HEK293 (cell line): ENCODE measurements around the gene CCDC187.

Source experiments
- CTCF ChIA-PET: fragments of 350-600 bp; formaldehyde crosslinking; extraction: SDS; loops from one replicate; lab custom pipeline; 2021; ENCODE audit warnings: antibody characterized with exemption; lab: Yijun Ruan, JAX
- POLR2A ChIA-PET: fragments of 300-600 bp; formaldehyde crosslinking; extraction: SDS; loops from one replicate; lab custom pipeline; 2020; ENCODE audit warnings: antibody characterized with exemption, inconsistent platforms; lab: Yijun Ruan, JAX
- H3K27ac ChIP-seq: fragments of 200-500 bp; sonication (Bioruptor generic); 2 replicates; pipeline ENCODE4 v1.5.1; 2014; ENCODE audit warnings: low read depth, low read length, control low read depth, inconsistent platforms; ENCODE audit errors: extremely low read depth
- H3K36me3 ChIP-seq, 2 experiments: fragments of 200-500 bp in 1 of 2; sonication (Bioruptor generic) in 1 of 2; 1 replicate in 1 of 2; 2 replicates in 1 of 2; pipeline ENCODE4 v1.5.1; 2014 to 2017; ENCODE audit warnings: inconsistent platforms in 2 of 2, low read length in 2 of 2; ENCODE audit not compliant: control insufficient read depth in 2 of 2, insufficient read depth in 1 of 2
- H3K4me1 ChIP-seq: fragments of 200-500 bp; sonication (Bioruptor generic); 2 replicates; pipeline ENCODE4 v1.5.1; 2014; ENCODE audit warnings: mild to moderate bottlenecking, low read length, inconsistent platforms; ENCODE audit not compliant: control insufficient read depth, insufficient read depth
- H3K4me3 ChIP-seq: 2 replicates; pipeline ENCODE4 v1.5.1; 2011; ENCODE audit warnings: low read depth, mild to moderate bottlenecking, control low read depth, low read length, moderate library complexity
- H3K9me3 ChIP-seq: fragments of 200-500 bp; sonication (Bioruptor generic); 2 replicates; pipeline ENCODE4 v1.5.1; 2014; ENCODE audit warnings: low read depth, low read length, inconsistent platforms; ENCODE audit not compliant: control insufficient read depth, insufficient read depth
- KLF1 ChIP-seq: fragments of 450-650 bp; formaldehyde crosslinking; IDR thresholded peaks from 2 replicates; pipeline ENCODE4 v1.5.1; 2016; ENCODE audit warnings: missing biosample characterization, missing genetic modification characterization
- KLF10 ChIP-seq: fragments of 450-650 bp; IDR thresholded peaks from 2 replicates; pipeline ENCODE4 v1.5.1; 2018; ENCODE audit warnings: missing biosample characterization, mild to moderate bottlenecking, missing genetic modification characterization
- MZF1 ChIP-seq: fragments of 450-650 bp; formaldehyde crosslinking; IDR thresholded peaks from 2 replicates; pipeline ENCODE4 v1.5.1; 2017; ENCODE audit warnings: missing biosample characterization, missing genetic modification characterization, borderline replicate concordance
- SP2 ChIP-seq: fragments of 450-650 bp; formaldehyde crosslinking; IDR thresholded peaks from 2 replicates; pipeline ENCODE4 v1.5.1; 2016; ENCODE audit warnings: missing biosample characterization, missing genetic modification characterization
- ZBTB26 ChIP-seq: fragments of 450-650 bp; formaldehyde crosslinking; optimal IDR thresholded peaks from 2 replicates; pipeline ENCODE3; 2016; ENCODE audit warnings: missing biosample characterization, mild to moderate bottlenecking, missing genetic modification characterization
- ZBTB48 ChIP-seq: fragments of 450-650 bp; formaldehyde crosslinking; IDR thresholded peaks from 2 replicates; pipeline ENCODE4 v1.5.1; 2016; ENCODE audit warnings: missing biosample characterization, missing genetic modification characterization
- ZEB2 ChIP-seq: fragments of 450-650 bp; formaldehyde crosslinking; IDR thresholded peaks from 2 replicates; pipeline ENCODE4 v1.5.1; 2016; ENCODE audit warnings: missing biosample characterization, missing genetic modification characterization
- ZNF121 ChIP-seq: fragments of 450-650 bp; formaldehyde crosslinking; IDR thresholded peaks from 2 replicates; pipeline ENCODE4 v1.5.1; 2016; ENCODE audit warnings: missing biosample characterization, missing genetic modification characterization
- ZNF132 ChIP-seq: fragments of 450-650 bp; formaldehyde crosslinking; IDR thresholded peaks from 2 replicates; pipeline ENCODE4 v1.5.1; 2017; ENCODE audit warnings: missing biosample characterization, missing genetic modification characterization, borderline replicate concordance
- ZNF140 ChIP-seq: fragments of 450-650 bp; formaldehyde crosslinking; IDR thresholded peaks from 2 replicates; pipeline ENCODE4 v1.5.1; 2016; ENCODE audit warnings: missing biosample characterization, missing genetic modification characterization
- ZNF169 ChIP-seq: fragments of 450-650 bp; formaldehyde crosslinking; IDR thresholded peaks from 2 replicates; pipeline ENCODE4 v1.5.1; 2016; ENCODE audit warnings: missing biosample characterization, missing genetic modification characterization
- ZNF341 ChIP-seq: fragments of 450-650 bp; formaldehyde crosslinking; IDR thresholded peaks from 2 replicates; pipeline ENCODE4; 2016; ENCODE audit warnings: low read depth, missing biosample characterization, missing genetic modification characterization
- ZNF501 ChIP-seq: fragments of 450-650 bp; formaldehyde crosslinking; IDR thresholded peaks from 2 replicates; pipeline ENCODE4 v1.5.1; 2016; ENCODE audit warnings: missing biosample characterization, missing genetic modification characterization
- ZNF510 ChIP-seq: fragments of 450-650 bp; formaldehyde crosslinking; IDR thresholded peaks from 2 replicates; pipeline ENCODE4 v1.5.1; 2018; ENCODE audit warnings: mild to moderate bottlenecking, missing genetic modification characterization, missing biosample characterization; ENCODE audit not compliant: insufficient replicate concordance
- ZNF549 ChIP-seq: fragments of 450-650 bp; IDR thresholded peaks from 2 replicates; pipeline ENCODE4 v1.5.1; 2018; ENCODE audit warnings: missing biosample characterization, missing genetic modification characterization, mild to moderate bottlenecking, inconsistent platforms, moderate library complexity
- ZNF621 ChIP-seq: fragments of 450-650 bp; formaldehyde crosslinking; IDR thresholded peaks from 2 replicates; pipeline ENCODE4 v1.5.1; 2017; ENCODE audit warnings: missing biosample characterization, missing genetic modification characterization
- ZNF623 ChIP-seq: fragments of 450-650 bp; formaldehyde crosslinking; IDR thresholded peaks from 2 replicates; pipeline ENCODE4 v1.5.1; 2016; ENCODE audit warnings: missing biosample characterization, missing genetic modification characterization
- ZNF658 ChIP-seq: fragments of 450-650 bp; formaldehyde crosslinking; IDR thresholded peaks from 2 replicates; pipeline ENCODE4; 2016; ENCODE audit warnings: missing biosample characterization, missing genetic modification characterization
- ZNF692 ChIP-seq: fragments of 450-650 bp; formaldehyde crosslinking; IDR thresholded peaks from 2 replicates; pipeline ENCODE4 v1.5.1; 2016; ENCODE audit warnings: missing biosample characterization, missing genetic modification characterization
- ZNF791 ChIP-seq: fragments of 450-650 bp; formaldehyde crosslinking; IDR thresholded peaks from 2 replicates; pipeline ENCODE4 v1.5.1; 2016; ENCODE audit warnings: missing biosample characterization, missing genetic modification characterization
- ZSCAN4 ChIP-seq: fragments of 450-650 bp; formaldehyde crosslinking; IDR thresholded peaks from 2 replicates; pipeline ENCODE4 v1.5.1; 2017; ENCODE audit warnings: missing biosample characterization, missing genetic modification characterization

Gene CCDC187

GRCh38 chr9:136239983-136240330, 63.9 kb downstream of the CCDC187 start:
- TF ChIP-seq ZNF510 (no peak), KLF1 (tag by site-specific recombination) (peak; percentile 99), KLF10 (tag by site-specific recombination) (0 out of 2 replicates have a peak, but pooled peaks have one; percentile 20), ZNF341 (tag by site-specific recombination) (peak; percentile 26; the same call in 1 of the 2 replicates)
- TF ChIP-seq, all 188 proteins: peak for 3
- no peak overlapping the region for H3K4me3 ChIP-seq
- no peak overlapping the region for H3K27ac ChIP-seq
- POLR2A ChIA-PET: interaction anchor here (1.0 kb wide), 1 partner anchor 27 kb away, joined by 3 read pairs; no protein-coding TSS in a partner anchor
- peaks cover 0 to 36% of the 10 kb centered on the region in 2 experiments; a peak in 1 of 3 replicates for H3K36me3 ChIP-seq
- no peaks in the 10 kb centered on the region for H3K4me1 ChIP-seq
- CTCF ChIA-PET: interaction anchor here (0.7 to 1.3 kb wide), 4 partner anchors 12 to 43 kb away, joined by 3 to 5 read pairs (median 4); no protein-coding TSS in a partner anchor
- no peaks in the 10 kb centered on the region for H3K9me3 ChIP-seq

DNA sequence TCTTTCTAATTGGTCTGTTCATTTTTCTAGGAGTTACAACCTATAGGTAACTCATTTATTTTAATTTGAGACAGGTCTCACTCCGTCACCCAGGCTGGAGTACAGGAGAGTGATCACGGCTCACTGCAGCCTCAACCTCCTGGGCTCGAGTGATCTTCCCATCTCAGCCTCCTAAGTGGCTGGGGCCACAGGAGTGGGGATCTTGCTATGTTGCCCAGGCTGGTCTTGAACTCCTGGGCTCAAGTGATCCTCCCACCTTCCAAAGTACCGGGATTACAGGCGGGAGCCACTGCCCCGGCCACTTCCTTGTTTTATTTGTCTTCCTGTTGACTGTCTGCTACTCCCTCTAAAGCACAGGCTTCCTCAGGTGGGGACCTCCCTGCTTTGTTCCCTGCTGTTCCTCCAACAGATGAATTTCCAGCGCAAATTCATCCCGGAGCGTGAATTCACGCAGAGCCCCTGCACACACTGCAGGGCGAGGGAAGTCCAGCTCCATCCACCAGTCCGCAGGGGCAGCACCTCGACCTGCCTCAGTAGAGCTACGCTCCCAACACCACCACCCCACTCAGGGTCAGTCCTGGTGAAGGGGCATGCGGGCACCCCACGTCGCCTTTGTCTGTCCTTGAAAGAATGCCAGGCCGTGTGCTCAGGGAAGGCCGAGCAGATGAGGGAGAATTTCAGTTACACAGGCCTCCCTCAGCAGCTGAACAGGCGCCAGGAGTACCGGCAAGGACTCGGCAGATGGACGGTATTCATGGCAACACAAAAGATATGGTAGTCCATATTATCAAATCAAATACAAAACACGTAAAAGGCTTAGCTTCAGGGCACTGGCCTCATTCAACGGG, 64.5 kb downstream of the CCDC187 start:
- H3K27ac ChIP-seq: no peak overlapping the region
- H3K4me3 ChIP-seq: no peak overlapping the region
- CTCF ChIA-PET: interaction anchor here (0.9 to 1.3 kb wide), 3 partner anchors 10 to 13 kb away, joined by 3 to 5 read pairs (median 5); no protein-coding TSS in a partner anchor
- H3K36me3 ChIP-seq: peaks cover 0 to 42% of the 10 kb centered on the region in 2 experiments; a peak in 1 of 3 replicates
- no peaks in the 10 kb centered on the region for H3K9me3 ChIP-seq
- TF ChIP-seq ZNF121 (tag by site-specific recombination) (peak; percentile 92), ZNF169 (tag by site-specific recombination) (no peak), SP2 (no peak)
- no peaks in the 10 kb centered on the region for H3K4me1 ChIP-seq
- POLR2A ChIA-PET: interaction anchor here (1.0 kb wide), 1 partner anchor 28 kb away, joined by 3 read pairs; no protein-coding TSS in a partner anchor

GRCh38 chr9:136238342-136238732, 65.6 kb downstream of the CCDC187 start:
- no peak overlapping the region for H3K27ac ChIP-seq

GRCh38 chr9:136237486-136238341, 66.2 kb downstream of the CCDC187 start:
- ChIA-PET POLR2A (interaction anchor here (0.6 kb wide), 1 partner anchor 180 kb away, joined by 3 read pairs; no protein-coding TSS in a partner anchor), CTCF (interaction anchor here (1.3 kb wide), 1 partner anchor 12 kb away, joined by 4 read pairs; no protein-coding TSS in a partner anchor)
- Histone ChIP-seq H3K27ac (no peak overlapping the region), H3K4me3 (no peak overlapping the region), H3K4me1 (no peaks in the 10 kb centered on the region), H3K9me3 (no peaks in the 10 kb centered on the region), H3K36me3 (peaks cover 0 to 53% of the 10 kb centered on the region in 2 experiments; a peak in 1 of 3 replicates)
- no peak for TF ChIP-seq ZNF501
- TF ChIP-seq SP2: no peak
- TF ChIP-seq ZNF623 (tag by site-specific recombination): no peak
- no peak for TF ChIP-seq MZF1 (tag by site-specific recombination)
- no peak for TF ChIP-seq ZNF140
- TF ChIP-seq ZNF132: no peak
- TF ChIP-seq ZNF549 (tag by site-specific recombination): no peak
- TF ChIP-seq ZSCAN4: no peak
- TF ChIP-seq ZNF692: no peak
- TF ChIP-seq ZEB2 (tag by site-specific recombination): no peak
- no peak for TF ChIP-seq ZNF791 (tag by site-specific recombination)
- no peak for TF ChIP-seq ZNF621 (tag by site-specific recombination)
- no peak for TF ChIP-seq ZBTB26 (tag by site-specific recombination)

More at GRCh38 chr9:136238342-136238732, 65.6 kb downstream of the CCDC187 start:
- Histone ChIP-seq H3K9me3 (no peaks in the 10 kb centered on the region), H3K4me3 (no peak overlapping the region), H3K36me3 (peaks cover 0 to 52% of the 10 kb centered on the region in 2 experiments; a peak in 1 of 3 replicates), H3K4me1 (no peaks in the 10 kb centered on the region)
- CTCF ChIA-PET: interaction anchor here (1.3 kb wide), 1 partner anchor 12 kb away, joined by 4 read pairs; no protein-coding TSS in a partner anchor
- POLR2A ChIA-PET: interaction anchor here (0.6 kb wide), 1 partner anchor 179 kb away, joined by 3 read pairs; no protein-coding TSS in a partner anchor
- TF ChIP-seq ZNF658 (tag by site-specific recombination): no peak
- TF ChIP-seq ZBTB48 (tag by site-specific recombination): 0 out of 2 replicates have a peak, but pooled peaks have one; percentile 30
- TF ChIP-seq, all 188 proteins: peak for 1
